Left lung (tissue), 10 donors: ENCODE measurements around the gene SPATS1. TPM values are rescaled to one million over a fixed set of nuclear protein-coding genes. Genes with fewer than 3 reads are reported as not detected.

Experiments
- ATAC-seq: fragments of 200-7000 bp; cut with Tn5 transposase; one replicate; pipeline ENCODE4 v1.9.1; 2020; ENCODE audit warnings: moderate library complexity
- DNase-seq, 4 donors: peaks; one replicate each; pipeline ENCODE4 v3.0.0-alpha.2; 2013 to 2020
- H3K27ac ChIP-seq, 2 donors: fragments of 200-600 bp; sonication (generic) in 1 of 2; one replicate each; pipeline versions ENCODE4 v1.5.0 to v1.8.0; 2020 to 2021
- H3K27me3 ChIP-seq, 2 donors: fragments of 200-600 bp; sonication (generic) in 1 of 2; one replicate each; pipeline versions ENCODE4 v1.5.0 to v1.8.0; 2020 to 2021
- H3K36me3 ChIP-seq, 2 donors: fragments of 200-600 bp; sonication (generic) in 1 of 2; one replicate each; pipeline versions ENCODE4 v1.5.0 to v1.8.0; 2020 to 2021
- H3K4me1 ChIP-seq, 2 donors: fragments of 200-600 bp; one replicate each; pipeline ENCODE4 v1.8.0; 2021
- H3K4me3 ChIP-seq, 2 donors: fragments of 200-600 bp; sonication (generic) in 1 of 2; one replicate each; pipeline versions ENCODE4 v1.5.0 to v1.8.0; 2020 to 2021; ENCODE audit warnings: mild to moderate bottlenecking in 1 of 2
- H3K9me3 ChIP-seq, 2 donors: fragments of 200-600 bp; sonication (generic) in 1 of 2; one replicate each; pipeline versions ENCODE4 v1.5.0 to v1.8.0; 2020 to 2021
- CTCF ChIP-seq, 2 donors: fragments of 200-600 bp; sonication (generic) in 1 of 2; IDR thresholded peaks; one replicate each; pipeline versions ENCODE4 v1.5.0 to v1.8.0; 2021; ENCODE audit warnings: antibody characterized with exemption in 2 of 2
- intact Hi-C, 2 donors: fragments of 100-400 bp; cut with DNase I; formaldehyde crosslinking; loops; one replicate each; pipeline versions ENCODE4 v1.11.2 to v1.14.2; 2022
- polyA plus RNA-seq, 6 donors: library from polyadenylated mRNA; unstranded; fragments of 120-200 nt; gene quantifications; one replicate each; pipeline ENCODE4 v1.2.1, GENCODE V29; 2013; ENCODE audit not compliant: insufficient read length in 6 of 6
- total RNA-seq, 2 donors: library from RNA; stranded (reverse); fragmentation: NEBNext Ultra II Directional; extraction: Animal tissue kit (Norgen Biotek cat#: 25700); gene quantifications; one replicate each; pipeline ENCODE4 v1.2.1, GENCODE V29; 2021
- donor health status: DM: no; HTN: yes; CAD: no.
- donor health status: DM: no; HTN: no; CAD: no.

The SPATS1 gene
- total and polyA plus RNA-seq, 8 donors, result 0.31 to 1.2 (median 0.41) TPM; not detected in 2

GRCh38 chr6:44366781-44367180 lies 24.3 kb downstream of the SPATS1 start:
- no peak for DNase-seq
- ATAC-seq, result no peak
- H3K9me3 ChIP-seq, result no peaks in the 10 kb centered on the region
- no peak overlapping the region for H3K27ac ChIP-seq
- H3K36me3 ChIP-seq, result no peaks in the 10 kb centered on the region
- intact Hi-C loops, result no loop called here
- no peak overlapping the region for H3K4me3 ChIP-seq
- no peaks in the 10 kb centered on the region for H3K4me1 ChIP-seq
- peaks cover 0 to 12% of the 10 kb centered on the region in 2 donors for H3K27me3 ChIP-seq
- TF ChIP-seq CTCF (IDR thresholded peaks at IDR 0.05), result no peak

GRCh38 chr6:44367681-44368080 lies 25.2 kb downstream of the SPATS1 start:
- no peak for DNase-seq
- no peaks in the 10 kb centered on the region for H3K9me3 ChIP-seq
- no peak for TF ChIP-seq CTCF (IDR thresholded peaks at IDR 0.05)
- H3K36me3 ChIP-seq, result no peaks in the 10 kb centered on the region
- no peak overlapping the region for H3K27ac ChIP-seq
- H3K27me3 ChIP-seq, result peaks cover 0 to 12% of the 10 kb centered on the region in 2 donors
- H3K4me1 ChIP-seq, result no peaks in the 10 kb centered on the region
- no peak overlapping the region for H3K4me3 ChIP-seq
- intact Hi-C loops, result no loop called here
- no peak for ATAC-seq

- Histone ChIP-seq H3K4me1 (no peaks in the 10 kb centered on the region), H3K9me3 (no peaks in the 10 kb centered on the region), H3K27ac (no peak overlapping the region), H3K4me3 (no peak overlapping the region), H3K27me3 (peaks cover 0 to 16% of the 10 kb centered on the region in 2 donors), H3K36me3 (no peaks in the 10 kb centered on the region)
- TF ChIP-seq CTCF (IDR thresholded peaks at IDR 0.05), result no peak
- intact Hi-C loops, result no loop called here
- DNase-seq (no peak), ATAC-seq (no peak)
Observed at GRCh38 chr6:44373051-44373450, 30.6 kb downstream of the SPATS1 start.

GRCh38 chr6:44373787-44374186 lies 31.3 kb downstream of the SPATS1 start:
- intact Hi-C loops, result no loop called here
- no peaks in the 10 kb centered on the region for H3K9me3 ChIP-seq
- peaks cover 0 to 14% of the 10 kb centered on the region in 2 donors for H3K27me3 ChIP-seq
- DNase-seq, result no peak
- no peak for ATAC-seq
- H3K36me3 ChIP-seq, result no peaks in the 10 kb centered on the region
- no peaks in the 10 kb centered on the region for H3K4me1 ChIP-seq
- H3K4me3 ChIP-seq, result no peak overlapping the region
- no peak for TF ChIP-seq CTCF (IDR thresholded peaks at IDR 0.05)
- no peak overlapping the region for H3K27ac ChIP-seq

- Histone ChIP-seq H3K4me1 (no peaks in the 10 kb centered on the region), H3K27me3 (peaks cover 0 to 8% of the 10 kb centered on the region in 2 donors), H3K9me3 (no peaks in the 10 kb centered on the region), H3K27ac (no peak overlapping the region), H3K4me3 (no peak overlapping the region), H3K36me3 (no peaks in the 10 kb centered on the region)
- intact Hi-C loops, result no loop called here
- DNase-seq (no peak), ATAC-seq (no peak)
- no peak for TF ChIP-seq CTCF (IDR thresholded peaks at IDR 0.05)
Observed at GRCh38 chr6:44375071-44375470, 32.6 kb downstream of the SPATS1 start.
